ENCODE measurements around the gene USH2A.

Gene USH2A

DNA sequence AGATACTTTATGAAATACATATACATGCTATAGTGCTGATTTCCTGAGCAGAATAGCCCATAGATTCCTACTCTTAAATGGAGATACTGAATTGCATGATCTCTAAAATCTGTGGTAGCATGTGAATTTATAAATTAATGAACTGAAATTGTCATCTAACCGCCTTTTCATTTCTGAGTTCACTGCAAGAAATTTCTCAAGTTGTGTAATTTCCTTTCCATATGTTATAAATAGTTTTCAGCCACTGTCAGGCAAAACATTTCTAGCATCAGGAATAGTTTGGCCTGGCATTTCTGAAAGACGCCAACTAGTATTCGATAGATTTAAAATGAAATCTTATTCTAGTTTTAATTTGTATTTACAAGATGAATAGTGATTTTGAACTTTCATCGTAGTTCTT, 310.1 kb downstream of the USH2A start:
- FAIRE-seq, result no peak

DNA sequence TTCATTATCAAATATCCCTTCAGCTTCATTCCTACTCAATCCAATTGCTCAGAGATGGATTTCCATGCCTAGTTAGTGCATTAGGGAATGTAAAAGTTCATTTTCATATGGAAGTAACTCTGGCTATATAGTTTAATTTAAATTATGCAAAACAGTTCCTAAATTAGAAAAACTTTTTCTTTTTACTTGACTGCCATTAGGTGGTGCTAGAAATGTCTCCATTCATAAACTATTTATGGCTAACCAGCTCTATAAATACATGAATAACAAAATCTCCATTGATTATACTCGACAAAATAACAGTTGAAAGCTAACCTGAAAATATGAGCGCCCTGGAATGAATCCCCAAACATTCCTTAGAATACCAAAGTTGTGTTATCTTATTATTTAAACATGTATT, 311.4 kb downstream of the USH2A start:
- peak; percentile 21 for FAIRE-seq

DNA sequence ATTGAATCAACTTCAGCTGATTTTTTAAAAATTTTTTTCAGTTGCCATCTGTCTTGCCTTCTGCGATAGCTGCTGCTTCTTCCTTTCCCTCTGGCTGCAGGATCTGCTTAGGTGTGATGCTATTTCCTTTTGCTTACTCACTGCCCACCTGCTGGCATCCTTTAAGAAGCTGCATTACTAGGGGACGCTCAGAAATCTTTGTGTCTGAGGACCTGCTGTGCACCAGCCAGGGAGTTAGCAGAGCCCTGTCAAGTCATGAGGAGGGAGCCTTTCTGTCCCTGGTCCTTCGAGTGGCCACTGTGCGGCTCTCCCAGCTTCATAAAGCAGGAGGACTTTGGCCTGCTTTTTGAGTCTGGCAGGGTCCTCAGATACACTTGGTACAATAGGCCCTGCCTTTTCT, 327.8 kb downstream of the USH2A start:
- no peak for FAIRE-seq

DNA sequence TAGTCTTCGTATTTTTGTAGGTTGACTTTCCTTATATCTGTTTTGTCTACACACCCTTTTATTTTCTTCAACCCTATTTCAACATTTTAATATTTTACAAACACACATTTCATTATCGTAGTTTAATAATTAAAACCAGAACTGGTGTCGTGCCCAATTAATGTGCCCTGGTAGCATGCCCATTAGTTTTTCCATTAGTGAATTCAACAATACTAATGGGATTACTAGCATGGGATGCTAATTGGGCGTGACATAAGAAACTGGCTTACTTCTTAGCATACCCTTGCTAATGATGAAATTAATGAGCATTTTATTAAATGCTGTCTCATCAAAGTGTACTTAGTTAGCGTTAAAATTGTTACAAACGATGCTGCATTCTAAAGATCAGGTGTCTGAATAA, 332.7 kb downstream of the USH2A start:
- FAIRE-seq, result no peak

DNA sequence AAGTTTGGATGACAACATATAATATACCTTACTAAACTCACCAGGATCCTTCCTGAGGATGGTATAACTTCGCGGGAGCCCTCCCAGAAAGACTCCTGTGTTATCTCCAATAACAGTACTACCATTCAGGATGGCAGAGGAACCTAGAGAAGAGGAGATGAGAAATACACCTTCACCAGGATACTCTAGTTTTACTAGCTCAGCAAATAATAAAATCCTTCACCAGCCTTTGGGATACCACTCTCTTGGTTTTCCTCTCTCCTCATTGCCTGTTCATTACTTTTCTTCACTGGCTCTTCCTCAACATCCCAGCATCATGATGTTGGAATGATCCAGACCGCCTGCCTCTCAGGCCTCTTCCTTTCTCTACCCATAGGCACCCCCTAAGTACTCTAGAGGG, 336.6 kb downstream of the USH2A start:
- FAIRE-seq, result no peak

DNA sequence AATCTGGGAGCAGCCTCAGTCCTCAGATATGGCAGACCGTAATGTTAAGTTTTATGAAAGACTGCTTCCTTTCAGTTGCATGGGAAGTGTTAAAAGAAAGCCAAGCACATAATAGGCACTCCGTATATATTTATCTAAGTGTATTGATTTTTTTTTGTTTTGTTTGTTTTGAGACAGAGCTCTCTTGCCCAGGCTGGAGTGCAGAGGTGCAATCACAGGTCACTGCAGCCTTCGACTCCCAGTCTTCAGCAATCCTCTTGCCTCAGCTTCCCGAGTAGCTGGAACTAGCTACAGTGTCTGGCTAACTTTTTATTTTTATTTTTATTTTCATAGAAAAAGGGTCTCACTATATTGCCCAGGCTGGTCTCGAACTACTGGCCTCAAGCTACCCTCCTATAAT, 341.8 kb downstream of the USH2A start:
- FAIRE-seq, result no peak

DNA sequence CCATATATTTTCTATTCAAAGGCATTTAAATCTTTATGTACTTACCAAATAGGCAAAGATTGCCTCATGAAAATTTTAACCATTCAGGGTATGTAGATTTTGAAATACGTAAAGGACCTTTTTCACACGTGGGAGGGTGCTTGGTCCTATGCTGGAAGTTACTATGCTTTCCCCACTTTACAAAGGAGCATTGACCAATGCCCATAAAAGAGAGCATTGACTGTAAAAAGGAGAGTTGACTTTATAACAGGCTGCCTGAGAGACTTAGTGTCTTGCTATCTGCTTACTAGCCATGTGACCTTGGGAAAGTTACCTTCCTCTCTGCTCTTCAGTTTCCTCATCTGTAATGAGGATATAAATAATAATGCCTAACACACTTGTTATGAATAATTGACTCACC, 346.5 kb downstream of the USH2A start:
- no peak for FAIRE-seq

DNA sequence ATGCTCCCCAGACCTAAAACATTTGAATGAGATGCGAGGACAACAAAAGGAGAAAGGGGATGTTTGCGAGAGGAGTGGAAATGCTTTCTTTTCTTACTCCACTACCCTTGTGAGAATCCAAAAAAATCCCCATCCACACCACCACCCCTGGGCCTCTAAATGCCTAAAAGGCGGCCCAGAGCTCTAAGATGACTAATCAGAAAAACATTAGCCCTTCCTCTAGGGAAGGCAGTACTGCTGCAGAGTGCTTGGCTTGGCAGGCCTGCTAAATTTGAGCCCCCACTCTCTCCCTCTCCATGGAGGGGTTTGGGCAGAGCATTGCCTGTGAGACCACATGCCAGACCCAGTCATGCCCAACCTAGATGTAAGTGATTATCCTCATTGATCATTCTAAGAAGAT, 347.9 kb downstream of the USH2A start:
- no peak for FAIRE-seq

DNA sequence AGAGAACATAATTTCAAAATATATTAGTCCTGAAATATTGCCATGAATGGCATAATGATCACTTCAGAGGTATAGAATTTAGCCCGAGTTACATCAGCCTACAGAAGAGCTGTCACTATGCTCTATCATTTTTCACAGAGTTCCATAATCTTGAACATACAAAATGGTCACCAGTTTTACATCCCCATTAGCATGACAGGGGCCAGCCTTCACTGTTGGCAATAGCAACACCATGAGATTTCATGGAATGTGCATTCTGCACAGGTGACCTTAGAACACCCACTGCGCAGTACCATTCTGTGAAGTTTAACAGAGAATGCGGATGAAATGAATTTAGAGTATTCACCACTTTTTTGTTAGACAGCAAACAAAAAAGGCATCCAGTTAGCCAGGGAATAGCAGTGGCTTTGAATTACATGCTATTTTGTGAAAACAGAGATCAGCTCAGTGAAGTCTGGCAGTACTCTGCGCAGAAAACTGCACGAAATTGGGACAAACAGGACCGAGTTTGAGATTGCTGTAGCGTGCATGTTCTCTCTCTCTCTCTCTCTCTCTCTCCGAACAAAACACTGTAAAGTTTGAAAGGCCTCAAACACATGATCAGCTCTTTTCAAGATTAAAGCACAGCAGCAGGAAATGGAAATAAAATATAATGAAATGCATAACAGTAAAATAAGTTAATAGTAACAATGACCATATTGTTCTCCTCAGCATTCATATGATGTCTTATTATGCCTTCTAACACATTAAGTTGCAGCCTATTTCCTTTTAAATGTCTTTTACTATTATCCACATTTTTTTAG, 349.3 kb downstream of the USH2A start:
- no peak for FAIRE-seq

DNA sequence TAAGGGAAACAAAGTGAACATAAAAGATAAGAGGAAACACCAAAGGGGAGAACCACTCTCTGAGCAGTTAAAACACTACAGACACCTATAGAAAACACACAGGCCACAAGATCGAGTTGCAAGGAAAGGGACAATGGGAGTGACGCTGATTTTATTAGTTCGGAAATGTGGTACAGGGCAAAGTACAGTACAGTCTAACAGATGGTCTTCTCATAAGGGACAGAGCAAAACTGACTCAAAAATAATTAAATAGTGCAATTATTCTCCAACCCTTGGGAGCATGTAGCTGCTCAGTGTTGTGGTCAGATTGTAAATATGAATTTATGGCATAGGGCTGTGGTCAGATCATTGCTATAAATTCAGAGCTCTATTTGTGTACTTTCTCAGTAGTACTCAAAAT, 352.0 kb downstream of the USH2A start:
- FAIRE-seq, result no peak

DNA sequence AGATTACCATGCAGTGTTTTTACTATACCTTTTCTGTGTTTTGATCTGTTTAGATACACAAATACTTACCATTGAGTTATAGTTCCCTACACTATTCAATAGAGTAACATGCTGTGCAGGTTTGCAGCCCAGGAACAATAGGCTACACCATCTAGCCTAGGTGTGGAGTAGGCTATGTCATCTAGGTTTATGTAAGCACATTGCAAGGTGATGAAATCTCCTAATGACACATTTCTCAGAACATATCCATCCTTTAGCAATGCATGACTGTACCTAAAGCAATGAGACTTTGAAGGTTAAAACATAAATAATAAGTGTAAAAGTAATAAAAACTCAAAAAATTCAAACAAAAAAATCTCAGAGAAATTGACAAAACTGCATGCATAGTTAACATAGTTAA, 358.6 kb downstream of the USH2A start:
- FAIRE-seq, result no peak

DNA sequence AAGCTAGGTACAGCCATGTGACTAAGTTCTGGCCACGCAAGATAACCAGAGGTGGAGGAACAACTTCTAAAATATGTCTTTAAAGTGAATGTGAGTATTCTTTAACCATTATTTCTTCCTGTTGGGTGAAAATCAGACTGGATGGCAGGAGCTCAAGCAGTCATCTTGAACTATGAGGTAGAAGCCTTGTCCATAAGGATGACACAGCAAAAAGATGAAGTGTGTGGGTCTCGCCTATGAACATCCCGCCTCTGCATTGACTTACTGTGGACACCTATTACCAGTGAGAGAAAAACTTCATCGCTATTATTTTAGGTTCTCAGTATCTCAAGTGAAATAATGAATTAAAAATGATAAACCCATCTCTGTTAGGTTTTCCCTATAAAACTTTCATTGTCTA, 365.3 kb downstream of the USH2A start:
- no peak for FAIRE-seq

DNA sequence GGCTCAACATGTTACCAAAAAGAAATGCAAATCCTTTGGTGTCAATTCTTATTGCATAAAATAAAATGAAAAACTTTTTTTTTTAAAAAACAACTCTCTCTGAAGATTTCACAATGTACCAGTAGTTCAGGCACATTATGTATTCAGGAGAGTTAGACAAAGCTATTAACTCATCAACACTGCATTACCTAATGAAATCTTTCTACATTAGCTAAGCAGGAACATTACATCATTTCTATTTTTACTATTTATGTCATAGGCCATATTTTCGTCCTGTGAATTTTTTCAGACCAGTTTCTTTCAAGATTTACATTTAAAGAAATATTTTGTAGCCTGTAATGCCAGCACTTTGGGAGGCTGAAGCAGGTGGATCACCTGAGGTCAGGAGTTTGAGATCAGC, 366.2 kb downstream of the USH2A start:
- no peak for FAIRE-seq

DNA sequence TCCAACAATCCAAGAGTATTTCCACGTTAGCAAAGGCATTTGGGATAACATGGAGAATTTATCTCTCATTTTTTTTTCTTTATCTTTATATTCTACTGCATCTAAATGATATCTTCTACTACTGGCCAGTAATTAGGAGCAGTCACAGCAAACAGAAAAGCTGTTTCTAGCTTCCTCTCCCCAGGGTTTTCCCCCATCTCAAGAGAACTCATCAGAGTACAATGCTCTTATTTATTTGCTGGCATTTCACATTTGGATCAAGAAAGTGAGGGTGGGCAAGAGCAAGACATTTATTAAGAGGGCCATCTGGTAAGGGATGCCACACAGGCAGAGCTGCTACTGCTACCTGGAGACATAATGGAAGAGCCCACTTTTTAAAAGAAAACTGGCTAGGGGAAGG, 368.2 kb downstream of the USH2A start:
- no peak for FAIRE-seq

DNA sequence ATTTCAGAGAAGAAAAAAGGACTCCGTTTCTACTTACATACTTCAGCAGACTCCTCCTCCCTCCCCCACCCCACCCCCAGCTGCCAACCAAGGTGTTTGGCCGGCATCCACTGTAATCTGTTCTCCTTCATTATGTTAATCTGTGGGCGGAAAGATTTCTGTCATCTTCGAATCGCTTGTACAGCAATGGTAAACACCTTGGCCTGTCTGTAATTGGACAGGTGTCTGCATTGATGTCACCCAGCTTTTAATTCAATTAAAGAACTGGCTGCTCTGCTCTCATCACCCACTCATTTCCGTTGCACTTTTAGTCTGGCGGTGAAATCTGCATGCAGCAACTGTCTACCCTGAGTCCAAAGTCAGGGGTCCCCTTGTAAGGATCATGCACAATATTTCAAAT, 368.6 kb downstream of the USH2A start:
- no peak for FAIRE-seq

DNA sequence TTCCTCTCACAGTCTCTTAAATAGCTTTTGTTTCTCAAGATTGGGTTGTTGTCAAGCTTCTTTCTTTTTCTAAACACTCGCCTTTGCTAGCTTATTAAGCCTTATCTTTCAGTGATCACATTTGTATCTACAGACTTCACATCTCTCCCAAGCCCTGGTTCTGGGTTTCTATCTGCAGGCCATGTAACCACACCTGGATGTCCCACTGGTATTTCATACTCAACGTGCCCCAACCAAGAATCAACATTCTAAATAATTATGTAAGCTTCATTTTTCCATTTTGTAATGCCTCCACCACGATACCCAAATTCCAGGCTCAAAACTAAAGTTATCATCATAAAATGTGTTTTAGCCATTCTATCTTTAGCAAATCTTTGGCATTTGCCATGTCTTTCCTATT, 372.2 kb downstream of the USH2A start:
- FAIRE-seq, result no peak

DNA sequence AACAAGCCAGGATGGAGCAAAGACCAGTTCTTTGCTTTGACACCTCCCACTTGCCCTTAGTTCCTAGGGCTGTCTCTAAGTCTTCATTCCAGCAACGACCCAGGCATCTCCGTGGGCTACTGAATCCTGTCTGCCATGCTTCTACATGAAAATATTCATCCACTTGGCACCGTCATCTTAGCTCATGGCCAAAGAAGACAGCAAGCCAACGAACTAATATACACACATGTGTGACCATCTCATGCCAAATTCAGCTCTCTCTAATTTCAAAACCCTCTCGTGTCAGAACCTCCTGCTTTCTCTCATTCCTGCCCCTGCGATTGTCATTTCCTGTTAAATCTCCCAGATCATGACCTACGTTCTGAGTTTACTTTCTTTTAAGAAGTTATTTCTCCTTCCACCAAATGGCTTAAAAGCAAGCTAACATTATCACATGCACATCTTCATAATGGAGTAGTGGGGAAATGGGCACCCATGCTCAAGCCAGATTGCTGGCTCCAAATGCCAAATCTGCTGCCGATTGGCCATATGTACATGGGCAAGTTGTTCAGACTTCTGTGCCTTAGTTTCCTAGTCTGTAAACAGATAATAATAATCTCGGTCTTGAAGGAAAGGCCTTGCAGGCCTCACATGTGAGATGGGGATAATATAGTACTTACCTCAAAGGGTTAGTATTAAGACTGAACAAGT, 373.4 kb downstream of the USH2A start:
- no peak for FAIRE-seq

DNA sequence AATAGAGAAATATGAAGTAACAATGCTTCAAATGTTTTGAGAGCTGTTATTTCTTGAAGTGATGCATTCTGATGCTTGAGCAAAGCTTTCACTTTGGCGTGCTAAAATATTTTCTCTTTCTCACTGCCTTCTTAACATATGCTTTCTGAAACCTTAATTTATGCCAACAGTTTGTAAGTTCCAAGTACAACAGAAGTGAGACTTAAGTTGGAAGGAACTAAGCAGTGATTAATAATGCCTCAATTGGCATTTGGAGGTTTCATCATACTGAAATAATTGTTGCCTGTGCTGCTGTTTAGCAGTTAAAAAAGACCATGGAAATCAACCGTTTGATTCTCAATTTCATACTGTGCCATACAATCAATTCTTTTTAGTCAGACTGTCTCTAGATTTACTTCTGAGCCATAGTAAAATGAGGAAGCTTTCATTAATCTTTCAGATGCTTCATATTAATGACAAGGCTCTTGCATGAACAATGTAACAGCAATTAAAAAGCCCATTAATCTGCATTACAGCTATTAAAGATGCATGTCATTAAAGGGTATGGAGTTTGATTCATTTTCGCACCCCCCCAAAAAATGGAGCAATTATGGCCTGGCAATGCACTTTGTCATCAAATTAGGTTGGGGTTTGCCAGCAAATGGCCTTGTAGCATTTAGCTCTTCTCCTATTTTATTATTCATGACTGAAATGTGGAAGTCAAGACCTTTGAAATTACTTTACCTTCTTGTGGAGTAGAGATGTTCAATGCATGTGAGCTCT, 375.3 kb downstream of the USH2A start:
- FAIRE-seq, result no peak

DNA sequence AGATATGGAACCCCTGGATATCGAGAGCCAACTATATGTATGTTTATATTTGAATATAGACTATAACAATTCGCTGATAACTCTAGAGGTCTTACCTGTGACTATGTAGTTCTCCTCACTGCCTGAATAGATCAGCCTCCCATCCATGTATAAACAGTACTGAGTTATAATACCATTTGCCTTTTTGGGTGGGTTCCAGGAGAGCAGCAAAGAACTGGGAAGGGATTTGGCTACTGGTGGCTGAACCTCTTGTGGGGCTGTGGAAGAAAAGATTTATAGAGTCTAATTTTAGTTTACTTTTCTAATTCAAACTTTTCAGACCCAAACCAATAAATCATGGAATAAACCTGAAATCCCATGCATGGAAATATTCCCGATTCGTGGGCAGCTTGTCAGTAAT, 376.9 kb downstream of the USH2A start:
- no peak for FAIRE-seq

DNA sequence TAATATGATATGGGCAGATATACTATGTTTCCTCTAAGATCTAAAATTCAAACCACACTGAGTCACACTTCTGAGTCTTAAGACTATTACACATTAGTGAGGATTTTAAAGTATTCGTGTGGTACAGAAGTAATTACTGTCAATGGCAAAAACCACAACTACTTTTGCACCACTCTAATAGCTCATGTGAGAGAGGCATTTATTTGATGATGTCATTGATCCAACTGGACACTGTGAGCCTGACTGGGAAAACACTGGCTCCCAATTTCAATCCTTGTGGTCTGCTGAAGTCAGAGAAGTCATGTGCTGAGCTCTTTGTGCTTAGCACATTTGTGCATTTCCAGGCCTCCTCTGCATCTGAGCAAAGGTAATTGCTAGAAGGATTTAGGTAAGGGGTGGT, 377.8 kb downstream of the USH2A start:
- FAIRE-seq, result peak; percentile 69

DNA sequence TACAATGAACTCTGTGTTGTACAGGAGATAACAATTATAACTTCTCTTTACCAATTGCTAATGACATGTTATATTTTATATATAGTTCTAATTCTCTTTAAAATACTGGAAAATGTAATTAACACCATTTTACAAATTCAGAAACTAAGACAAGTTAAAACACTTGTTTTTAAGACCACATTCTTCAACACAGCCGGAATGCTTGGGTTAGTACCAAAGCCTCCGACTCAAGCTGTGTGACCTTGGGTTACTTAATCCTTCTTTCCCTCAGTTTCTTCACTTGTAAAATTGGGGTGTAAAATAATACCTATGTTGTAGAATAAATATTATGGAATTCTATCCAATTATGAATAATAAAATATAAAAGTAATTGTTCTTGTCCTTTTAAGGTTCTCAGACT, 378.7 kb downstream of the USH2A start:
- no peak for FAIRE-seq

DNA sequence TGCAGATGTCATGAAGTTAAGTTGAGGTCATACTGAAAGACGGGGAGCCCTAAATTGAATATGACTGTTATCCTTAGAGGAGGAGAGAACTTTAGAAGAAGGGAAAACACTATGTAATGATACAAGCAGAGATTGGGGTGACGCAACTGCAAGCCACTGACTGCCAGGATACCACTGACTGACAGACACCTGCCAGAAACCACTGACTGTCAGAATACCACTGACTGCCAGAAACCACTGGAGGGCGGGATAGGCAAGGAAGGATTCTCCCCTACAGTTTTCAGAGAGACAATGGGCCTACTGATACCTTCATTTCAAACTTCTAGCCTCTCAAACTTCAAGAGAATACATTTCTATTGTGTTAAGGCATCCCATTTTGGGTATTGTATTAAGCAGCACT, 388.7 kb downstream of the USH2A start:
- FAIRE-seq, result no peak

DNA sequence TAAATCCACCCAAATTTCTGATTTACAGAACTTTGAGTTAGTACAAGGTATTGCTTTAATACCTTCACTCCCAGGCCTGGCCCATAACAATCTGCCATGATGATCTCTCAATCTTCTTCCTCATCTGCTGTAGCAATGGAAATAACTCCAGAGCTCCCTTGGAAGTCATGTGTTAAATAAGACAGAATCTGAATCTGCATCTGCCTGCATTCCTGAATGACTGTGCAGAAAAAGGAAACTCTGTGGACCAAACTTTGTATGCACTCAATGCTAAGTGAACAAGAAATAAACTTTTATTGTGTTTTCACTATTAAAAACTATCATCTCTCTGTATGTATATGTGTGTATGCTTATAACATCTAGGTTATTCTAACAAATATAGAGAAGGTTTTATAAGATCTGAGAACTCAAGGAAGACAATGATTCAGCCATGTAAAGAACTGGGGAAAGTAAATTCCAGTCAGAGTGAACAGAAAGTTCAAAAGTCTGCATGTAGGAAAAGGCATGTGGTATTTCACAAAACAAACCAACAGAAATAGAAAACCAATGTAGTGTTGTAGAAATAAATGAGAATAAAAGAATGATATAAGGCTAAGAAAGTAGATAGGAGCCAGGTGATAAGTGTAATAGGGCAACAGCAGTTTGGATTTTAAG, 390.2 kb downstream of the USH2A start:
- no peak for FAIRE-seq

DNA sequence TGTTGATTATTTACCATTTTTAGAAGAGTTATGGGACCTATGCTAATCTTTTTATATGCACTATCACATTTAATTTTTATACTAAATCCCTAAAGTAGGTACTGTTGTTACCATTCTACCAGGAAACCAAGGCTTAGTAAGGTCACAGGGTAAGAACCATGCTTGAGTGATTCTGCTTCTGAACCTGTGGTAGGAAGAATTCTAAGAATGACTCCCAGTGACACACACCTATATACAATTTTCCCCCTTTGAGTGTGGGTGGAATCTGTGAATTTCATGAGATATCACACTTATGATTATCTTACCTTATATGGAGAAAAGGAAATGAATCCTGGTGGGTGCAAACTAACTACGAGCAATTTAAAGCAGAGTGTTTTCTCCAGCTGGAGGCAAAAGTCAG, 391.0 kb downstream of the USH2A start:
- no peak for FAIRE-seq

Data from G401.6 (cell line).